Activated gamma-delta T cell treated with anti-CD3 and anti-CD28 coated beads, Interleukin-2, amount 50 U/mL, for 16 hours (primary cell): Measurements from ENCODE around the gene IYD.

Source experiments
- DNase-seq: peaks from one replicate; pipeline ENCODE4 v3.0.0-alpha.2; 2020; ENCODE audit warnings: low read depth

IYD gene

GRCh38 chr6:150395388-150396009 lies 26.7 kb downstream of the IYD start:
- no peak for DNase-seq

GRCh38 chr6:150403458-150404246 lies 34.8 kb downstream of the IYD start:
- no peak for DNase-seq

GRCh38 chr6:150406948-150407347 lies 38.1 kb downstream of the IYD start:
- no peak for DNase-seq

- DNase-seq = no peak
Measured at GRCh38 chr6:150408842-150409241, 40.0 kb downstream of the IYD start.

GRCh38 chr6:150409576-150410066 lies 40.8 kb downstream of the IYD start:
- DNase-seq = no peak

GRCh38 chr6:150410399-150410798 lies 41.6 kb downstream of the IYD start:
- DNase-seq = no peak

- DNase-seq = no peak
Measured at GRCh38 chr6:150410906-150411305, 42.1 kb downstream of the IYD start.

GRCh38 chr6:150412221-150412620 lies 43.4 kb downstream of the IYD start:
- DNase-seq = no peak

GRCh38 chr6:150413198-150413597 lies 44.4 kb downstream of the IYD start:
- no peak for DNase-seq

- no peak for DNase-seq
Measured at GRCh38 chr6:150413781-150414281, 45.0 kb downstream of the IYD start.

GRCh38 chr6:150416128-150416527 lies 47.3 kb downstream of the IYD start:
- no peak for DNase-seq

- no peak for DNase-seq
Measured at GRCh38 chr6:150417250-150417649, 48.4 kb downstream of the IYD start.

- no peak for DNase-seq
Measured at GRCh38 chr6:150417899-150418826, 49.4 kb downstream of the IYD start.

- peak; percentile 36 for DNase-seq
Measured at GRCh38 chr6:150418827-150419594, 50.2 kb downstream of the IYD start.

GRCh38 chr6:150420428-150420827 lies 51.6 kb downstream of the IYD start:
- DNase-seq = no peak

- DNase-seq = no peak
Measured at GRCh38 chr6:150420926-150421325, 52.1 kb downstream of the IYD start.

GRCh38 chr6:150425508-150425907 lies 56.7 kb downstream of the IYD start:
- DNase-seq = no peak

GRCh38 chr6:150426198-150426597 lies 57.4 kb downstream of the IYD start:
- DNase-seq = no peak

- DNase-seq = no peak
Measured at GRCh38 chr6:150427037-150427602, 58.3 kb downstream of the IYD start.

- DNase-seq = no peak
Measured at GRCh38 chr6:150427843-150428242, 59.0 kb downstream of the IYD start.

GRCh38 chr6:150430815-150431214 lies 62.0 kb downstream of the IYD start:
- DNase-seq = no peak
